GM23338 (cell line): ENCODE measurements around the gene PIGN. TPM values are rescaled to one million over a fixed set of nuclear protein-coding genes. Genes with fewer than 3 reads are reported as not detected.

Source experiments
- ATAC-seq: fragments of 200-7000 bp; cut with Tn5 transposase; 3 replicates; pipeline ENCODE4 v1.9.1; 2020
- DNase-seq: peaks from one replicate; pipeline ENCODE4 v3.0.0-alpha.2; 2015; ENCODE audit warnings: low spot score
- H2AFZ ChIP-seq: fragments of 200-600 bp; sonication (generic); 2 replicates; pipeline ENCODE4 v1.8.0; 2016; ENCODE audit warnings: antibody characterized with exemption, mild to moderate bottlenecking, moderate library complexity
- H3F3A ChIP-seq: fragments of 200-600 bp; sonication (generic); replicated peaks from 2 replicates; pipeline ENCODE4 v1.8.0; 2017; ENCODE audit warnings: antibody characterized with exemption, mixed run types, low read depth
- H3K27ac ChIP-seq: fragments of 200-600 bp; sonication (generic); 2 replicates; pipeline ENCODE4 v1.6.1; 2016; ENCODE audit warnings: low read depth
- H3K27me3 ChIP-seq: fragments of 200-600 bp; sonication (generic); 2 replicates; pipeline ENCODE4 v1.8.0; 2016; ENCODE audit warnings: mild to moderate bottlenecking, mixed run types, moderate library complexity; ENCODE audit not compliant: insufficient read depth
- H3K36me3 ChIP-seq: fragments of 200-600 bp; sonication (generic); 2 replicates; pipeline ENCODE4 v1.8.0; 2016; ENCODE audit warnings: mild to moderate bottlenecking; ENCODE audit not compliant: insufficient read depth
- H3K4me1 ChIP-seq: fragments of 200-600 bp; sonication (generic); 2 replicates; pipeline ENCODE4 v1.8.0; 2016; ENCODE audit warnings: mild to moderate bottlenecking, moderate library complexity; ENCODE audit not compliant: insufficient read depth
- H3K4me2 ChIP-seq: fragments of 200-600 bp; sonication (generic); 2 replicates; pipeline ENCODE4 v1.7.1; 2017; ENCODE audit warnings: mixed run types
- H3K4me3 ChIP-seq: fragments of 200-600 bp; sonication (generic); 2 replicates; pipeline ENCODE4 v1.6.1; 2016; ENCODE audit warnings: mixed run types
- H3K79me2 ChIP-seq: fragments of 200-600 bp; sonication (generic); replicated peaks from 2 replicates; pipeline ENCODE4 v1.8.0; 2017; ENCODE audit warnings: mild to moderate bottlenecking; ENCODE audit not compliant: insufficient read depth
- H3K9me2 ChIP-seq: fragments of 200-600 bp; sonication (generic); 2 replicates; pipeline ENCODE4 v1.8.0; 2017; ENCODE audit not compliant: insufficient read depth
- H4K20me1 ChIP-seq: fragments of 200-600 bp; sonication (generic); replicated peaks from 2 replicates; pipeline ENCODE4 v1.8.0; 2017; ENCODE audit warnings: mild to moderate bottlenecking; ENCODE audit not compliant: insufficient read depth
- H3K27ac Mint-ChIP-seq: 2 replicates; pipeline ENCODE4 v1.8.0; 2020; ENCODE audit warnings: inconsistent platforms, mild to moderate bottlenecking, moderate library complexity, mixed read lengths
- H3K27me3 Mint-ChIP-seq: 3 replicates; pipeline ENCODE4 v1.8.0; 2022; ENCODE audit warnings: low read depth, mild to moderate bottlenecking, moderate library complexity, mixed read lengths, inconsistent platforms; ENCODE audit not compliant: insufficient read depth, poor library complexity
- H3K36me3 Mint-ChIP-seq: 3 replicates; pipeline ENCODE4 v1.8.0; 2021; ENCODE audit warnings: low read depth, mild to moderate bottlenecking, inconsistent platforms, moderate library complexity, mixed read lengths
- H3K4me1 Mint-ChIP-seq: 3 replicates; pipeline ENCODE4 v1.8.0; 2020; ENCODE audit warnings: mild to moderate bottlenecking, inconsistent platforms, mixed read lengths
- H3K4me3 Mint-ChIP-seq: 3 replicates; pipeline ENCODE4 v1.8.0; 2021; ENCODE audit warnings: moderate library complexity, mild to moderate bottlenecking, inconsistent platforms, mixed read lengths
- H3K9me3 Mint-ChIP-seq: 3 replicates; pipeline ENCODE4 v1.8.0; 2020; ENCODE audit warnings: moderate library complexity, mild to moderate bottlenecking, inconsistent platforms, mixed read lengths
- CREB1 ChIP-seq: fragments of 250-450 bp; sonication (Bioruptor Pico); IDR thresholded peaks from 2 replicates; pipeline ENCODE4 v1.5.0; 2020; ENCODE audit warnings: low read depth, mild to moderate bottlenecking, moderate library complexity
- EZH2 ChIP-seq: fragments of 200-600 bp; sonication (generic); IDR thresholded peaks from one replicate; pipeline ENCODE4 v1.8.0; 2017; ENCODE audit warnings: antibody characterized with exemption, mild to moderate bottlenecking, low read depth; ENCODE audit not compliant: unreplicated experiment
- EZH2phosphoT487 ChIP-seq: fragments of 200-600 bp; sonication (generic); IDR thresholded peaks from one replicate; pipeline ENCODE4 v1.8.1; 2018; ENCODE audit warnings: antibody characterized with exemption; ENCODE audit not compliant: unreplicated experiment
- JUNB ChIP-seq: IDR thresholded peaks from one replicate; pipeline ENCODE4 v1.6.1; 2016; ENCODE audit warnings: antibody characterized with exemption; ENCODE audit not compliant: unreplicated experiment
- POLR2AphosphoS5 ChIP-seq: IDR thresholded peaks from 2 replicates; pipeline ENCODE4 v1.6.1; 2016; ENCODE audit warnings: antibody characterized with exemption, low read depth
- REST ChIP-seq: IDR thresholded peaks from one replicate; pipeline ENCODE4 v1.6.1; 2018; ENCODE audit warnings: antibody characterized with exemption; ENCODE audit not compliant: unreplicated experiment
- STAT1 ChIP-seq: IDR thresholded peaks from one replicate; pipeline ENCODE4 v1.6.1; 2016; ENCODE audit warnings: antibody characterized with exemption; ENCODE audit not compliant: unreplicated experiment
- ZNF114 ChIP-seq: fragments of 250-450 bp; sonication (Bioruptor Pico); IDR thresholded peaks from 2 replicates; pipeline ENCODE4 v1.5.0; 2020; ENCODE audit warnings: mild to moderate bottlenecking, moderate library complexity
- ZNF331 ChIP-seq: fragments of 250-450 bp; sonication (Bioruptor Pico); IDR thresholded peaks from 2 replicates; pipeline ENCODE4 v1.5.0; 2020; ENCODE audit warnings: low read depth, mild to moderate bottlenecking, moderate library complexity
- polyA plus RNA-seq: library from polyadenylated mRNA; unstranded; fragments of >200 nt; fragmentation: Nextera tagmentation; extraction: Ambion mirVana; gene quantifications from 2 replicates; pipeline ENCODE4 v1.2.1, GENCODE V29; 2016
- total RNA-seq: library from RNA; depleted of rRNA; stranded (reverse); fragments of >200 nt; shearing (Covaris generic); gene quantifications from 2 replicates; pipeline ENCODE4 v1.2.3, GENCODE V29; 2014
- TF ChIP-seq, protein P1 (sequence below): IDR thresholded peaks from 2 replicates; pipeline ENCODE4 v1.6.1; 2016; ENCODE audit warnings: antibody characterized with exemption

The PIGN gene
- total and polyA plus RNA-seq, 2 experiments from 2014 or later = 9.4 to 33.0 TPM

- no peaks in the 10 kb centered on the region for H4K20me1 ChIP-seq
- no peaks in the 10 kb centered on the region for H3K9me2 ChIP-seq
- H3K4me2 ChIP-seq = no peak overlapping the region
- Mint-ChIP-seq H3K9me3 (no peaks in the 10 kb centered on the region), H3K27me3 (no peaks in the 10 kb centered on the region), H3K27ac (no peak overlapping the region), H3K36me3 (no peaks in the 10 kb centered on the region), H3K4me1 (no peaks in the 10 kb centered on the region), H3K4me3 (no peak overlapping the region)
- H3K27ac ChIP-seq = no peak overlapping the region
- no peak overlapping the region for H2AFZ ChIP-seq
- no peak overlapping the region for H3K4me3 ChIP-seq
- H3K79me2 ChIP-seq = no peaks in the 10 kb centered on the region
- no peaks in the 10 kb centered on the region for H3K4me1 ChIP-seq
- no peaks in the 10 kb centered on the region for H3K36me3 ChIP-seq
- DNase-seq (no peak), ATAC-seq (no peak)
- H3K27me3 ChIP-seq = no peaks in the 10 kb centered on the region
- TF ChIP-seq CREB1 (CRISPR knock-in tag) = no peak
- no peak for TF ChIP-seq EZH2phosphoT487
- TF ChIP-seq, protein P1, sequence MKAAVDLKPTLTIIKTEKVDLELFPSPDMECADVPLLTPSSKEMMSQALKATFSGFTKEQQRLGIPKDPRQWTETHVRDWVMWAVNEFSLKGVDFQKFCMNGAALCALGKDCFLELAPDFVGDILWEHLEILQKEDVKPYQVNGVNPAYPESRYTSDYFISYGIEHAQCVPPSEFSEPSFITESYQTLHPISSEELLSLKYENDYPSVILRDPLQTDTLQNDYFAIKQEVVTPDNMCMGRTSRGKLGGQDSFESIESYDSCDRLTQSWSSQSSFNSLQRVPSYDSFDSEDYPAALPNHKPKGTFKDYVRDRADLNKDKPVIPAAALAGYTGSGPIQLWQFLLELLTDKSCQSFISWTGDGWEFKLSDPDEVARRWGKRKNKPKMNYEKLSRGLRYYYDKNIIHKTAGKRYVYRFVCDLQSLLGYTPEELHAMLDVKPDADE = no peak
- no peak for TF ChIP-seq ZNF331 (CRISPR knock-in tag)
- TF ChIP-seq REST = no peak
- TF ChIP-seq EZH2 = no peak
- no peak for TF ChIP-seq JUNB
- TF ChIP-seq STAT1 = no peak
- TF ChIP-seq ZNF114 (CRISPR knock-in tag) = no peak
- H3F3A ChIP-seq = no peaks in the 10 kb centered on the region
Observed at GRCh38 chr18:62080172-62080900, 106.5 kb downstream of the PIGN start.

DNA sequence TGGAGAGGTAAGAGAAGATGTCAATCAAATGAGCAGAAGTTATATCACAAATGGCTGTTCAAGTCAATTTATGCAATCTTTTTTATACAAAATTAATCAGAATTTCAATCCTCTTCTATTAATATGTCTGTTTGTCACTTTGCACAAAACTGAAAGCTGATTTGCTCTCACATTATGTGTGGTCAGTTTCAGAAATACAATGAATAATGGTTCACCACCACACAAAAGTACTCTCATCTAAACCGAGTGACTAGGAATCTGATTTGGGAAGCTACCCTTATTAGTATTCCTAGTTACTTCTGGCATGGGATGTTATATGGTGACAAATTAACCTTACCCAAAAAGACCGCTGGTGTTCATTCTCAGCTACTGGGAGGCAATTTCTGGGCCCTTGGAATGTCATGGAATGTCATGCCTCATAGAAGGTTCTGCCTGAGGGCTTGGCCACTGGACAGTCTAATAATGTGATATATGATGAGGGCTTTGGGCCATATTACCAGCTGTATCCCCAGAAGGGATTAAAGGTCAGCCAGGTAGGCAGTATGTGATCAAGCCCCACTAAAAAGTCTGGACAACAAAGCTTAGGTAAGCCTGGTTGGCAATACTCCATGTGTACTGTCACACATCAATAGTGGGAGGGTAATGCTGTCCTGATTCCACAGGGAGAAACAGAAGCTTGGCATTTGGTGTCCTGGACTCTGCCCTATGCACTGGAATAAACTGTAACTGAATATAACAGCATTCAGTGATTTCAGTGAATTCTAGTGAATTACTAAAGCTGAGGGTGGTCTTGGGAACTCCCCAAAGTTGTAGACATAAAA, 113.2 kb downstream of the PIGN start:
- no peak overlapping the region for H3K4me3 ChIP-seq
- Mint-ChIP-seq H3K36me3 (no peaks in the 10 kb centered on the region), H3K27me3 (no peaks in the 10 kb centered on the region), H3K9me3 (no peaks in the 10 kb centered on the region), H3K4me3 (no peak overlapping the region), H3K27ac (no peak overlapping the region), H3K4me1 (no peaks in the 10 kb centered on the region)
- H3K4me2 ChIP-seq = no peak overlapping the region
- no peaks in the 10 kb centered on the region for H3K9me2 ChIP-seq
- no peaks in the 10 kb centered on the region for H3K27me3 ChIP-seq
- no peaks in the 10 kb centered on the region for H3F3A ChIP-seq
- no peaks in the 10 kb centered on the region for H3K79me2 ChIP-seq
- H3K4me1 ChIP-seq = no peaks in the 10 kb centered on the region
- no peak overlapping the region for H2AFZ ChIP-seq
- DNase-seq (no peak), ATAC-seq (no peak)
- no peaks in the 10 kb centered on the region for H4K20me1 ChIP-seq
- H3K36me3 ChIP-seq = no peaks in the 10 kb centered on the region
- H3K27ac ChIP-seq = no peak overlapping the region
- no peak for TF ChIP-seq POLR2AphosphoS5
- TF ChIP-seq STAT1 = no peak
